ENCODE results near the gene KIF5A.

The KIF5A gene

DNA sequence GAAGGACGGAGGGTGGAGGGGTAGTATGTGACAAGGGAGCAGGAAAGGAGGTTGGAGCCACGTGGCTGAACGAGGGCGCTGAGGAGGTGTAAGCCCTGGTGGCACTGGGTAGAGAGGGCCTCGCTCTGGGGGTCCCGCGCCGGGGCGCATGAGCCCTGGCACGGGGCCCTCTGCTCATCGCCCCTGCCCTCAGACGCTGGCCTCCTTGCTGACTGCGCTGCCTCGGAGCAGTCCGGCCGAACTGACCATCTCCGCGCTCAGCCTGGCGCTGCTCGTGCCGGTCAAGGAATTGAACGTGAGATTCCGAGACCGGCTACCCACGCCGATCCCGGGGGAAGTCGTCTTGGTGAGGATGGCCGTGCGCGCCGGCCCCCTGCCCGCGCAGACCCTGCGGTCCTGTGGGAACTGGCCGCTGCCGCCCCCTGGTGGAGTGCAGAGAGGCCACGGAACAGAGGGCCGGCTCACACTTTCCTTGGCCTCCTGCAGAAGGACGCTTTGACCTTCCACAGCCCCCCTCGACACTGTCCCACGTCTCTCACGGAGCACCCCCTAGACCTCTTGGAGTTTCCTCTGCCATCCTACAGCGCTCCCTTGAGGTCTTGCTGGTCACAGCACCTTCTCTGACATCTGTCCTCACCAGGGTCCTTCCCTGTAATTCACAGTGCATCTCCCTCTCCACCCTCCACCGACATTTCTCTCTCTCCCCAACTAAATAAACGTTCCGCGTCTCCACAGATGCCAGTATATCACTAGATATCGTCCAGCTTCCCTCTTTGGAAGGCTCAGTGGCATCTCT, 71.9 kb downstream of the KIF5A start:
- CTCF ChIA-PET: interaction anchor here (0.7 to 8.6 kb wide), 27 partner anchors 9 to 161 kb away, joined by 3 to 121 read pairs (median 5); partner anchors contain the start of genes ARHGEF25, B4GALNT1, DTX3 and GLI1
- POLR2A ChIA-PET: no interaction called here

DNA sequence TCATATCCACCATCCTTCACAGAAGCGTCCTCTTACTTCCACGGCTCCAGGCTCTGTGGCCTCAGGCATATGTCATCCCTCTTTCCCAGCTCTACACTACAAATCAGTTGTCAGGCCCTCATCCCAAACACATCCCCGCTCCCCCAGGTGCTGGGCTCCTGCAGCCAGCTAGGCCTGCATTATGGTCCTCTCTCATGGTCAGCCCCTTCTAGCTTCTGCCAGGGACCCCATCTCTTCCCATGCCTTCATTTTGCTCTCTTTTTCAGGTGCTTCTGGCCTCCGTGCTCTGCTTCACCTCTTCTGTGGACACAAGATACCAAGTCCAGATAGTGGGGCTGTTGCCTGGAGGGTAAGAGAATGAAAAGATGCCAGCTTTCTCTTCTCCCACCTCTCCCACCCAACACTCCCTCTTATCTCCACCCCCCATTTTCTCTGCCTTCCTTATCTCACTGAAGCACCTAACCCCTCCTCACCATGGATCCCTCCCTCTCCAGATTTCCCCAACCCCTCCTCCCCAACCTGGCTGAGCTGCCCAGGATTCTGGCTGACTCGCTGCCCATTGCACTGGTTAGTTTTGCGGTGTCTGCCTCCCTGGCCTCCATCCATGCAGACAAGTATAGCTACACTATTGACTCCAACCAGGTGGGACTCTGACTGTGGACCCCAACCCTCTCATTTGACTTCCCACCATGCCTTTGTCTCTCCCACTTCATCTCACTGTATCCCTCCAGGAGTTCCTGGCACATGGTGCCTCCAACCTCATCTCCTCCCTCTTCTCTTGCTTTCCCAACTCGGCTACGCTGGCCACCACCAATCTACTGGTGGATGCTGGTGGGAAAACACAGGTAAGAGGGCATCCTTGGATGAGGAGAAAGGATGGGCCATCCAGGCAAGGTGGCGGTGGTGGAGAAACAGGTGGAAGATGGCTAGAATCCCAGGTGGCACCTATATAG, 72.7 kb downstream of the KIF5A start:
- POLR2A ChIA-PET: no interaction called here
- peaks cover 0 to 29% (median 20%) of the 10 kb centered on the region in 4 experiments for H3K4me1 ChIP-seq (ENCODE audit: control extremely low read depth in 1 of 4, control insufficient read depth in 4 of 4, insufficient read depth in 4 of 4, low read length in 3 of 4)
- no peak overlapping the region for H3K27ac ChIP-seq (ENCODE audit: insufficient read depth in 1 of 2, low read depth in 1 of 2, low read length in 2 of 2, poor library complexity in 1 of 2, severe bottlenecking in 2 of 2)
- peak overlapping the region in 1 of 7 experiments; percentile 67 for H3K4me3 ChIP-seq (ENCODE audit: control insufficient read depth in 1 of 7, extremely low read depth in 1 of 7, insufficient read depth in 4 of 7, low read depth in 2 of 7, low read length in 6 of 7)
- H3K9me3 ChIP-seq (ENCODE audit: control extremely low read depth in 1 of 5, control insufficient read depth in 4 of 5, insufficient read depth in 2 of 5, low read depth in 1 of 5, low read length in 4 of 5): no peaks in the 10 kb centered on the region
- WGBS (ENCODE audit: insufficient coverage): 85% methylated on average over 6 of the region's 9 CpGs
- DNase-seq: no peak
- CTCF ChIA-PET: interaction anchor here (0.7 to 8.6 kb wide), 19 partner anchors 8 to 164 kb away, joined by 3 to 121 read pairs (median 5); partner anchors contain the start of genes ARHGEF25, B4GALNT1, DTX3 and GLI1
- H3K36me3 ChIP-seq (ENCODE audit: control insufficient read depth in 4 of 4, insufficient read depth in 4 of 4, low read length in 3 of 4): no peaks in the 10 kb centered on the region
- H3K27me3 ChIP-seq (replicated peaks in 2 of 5; ENCODE audit: control insufficient read depth in 4 of 5, insufficient read depth in 5 of 5, low read length in 4 of 5): peaks cover 5 to 100% (median 50%) of the 10 kb centered on the region in 5 experiments

More for the DNA sequence above, 71.9 kb downstream of the KIF5A start:
- H3K9me3 ChIP-seq (ENCODE audit: control extremely low read depth in 1 of 5, control insufficient read depth in 4 of 5, insufficient read depth in 2 of 5, low read depth in 1 of 5, low read length in 4 of 5): no peaks in the 10 kb centered on the region
- WGBS (ENCODE audit: insufficient coverage): 2% methylated on average over 38 of the region's 49 CpGs
- peak; percentile 40 to 62 (median 56) for DNase-seq
- H3K27me3 ChIP-seq (replicated peaks in 2 of 5; ENCODE audit: control insufficient read depth in 4 of 5, insufficient read depth in 5 of 5, low read length in 4 of 5): peaks cover 5 to 99% (median 51%) of the 10 kb centered on the region in 5 experiments
- no peak overlapping the region for H3K27ac ChIP-seq (ENCODE audit: insufficient read depth in 1 of 2, low read depth in 1 of 2, low read length in 2 of 2, poor library complexity in 1 of 2, severe bottlenecking in 2 of 2)
- H3K4me3 ChIP-seq (ENCODE audit: control insufficient read depth in 1 of 7, extremely low read depth in 1 of 7, insufficient read depth in 4 of 7, low read depth in 2 of 7, low read length in 6 of 7): peak overlapping the region in 5 of 7 experiments; percentile 35 to 68 (median 61)
- H3K4me1 ChIP-seq (ENCODE audit: control extremely low read depth in 1 of 4, control insufficient read depth in 4 of 4, insufficient read depth in 4 of 4, low read length in 3 of 4): peaks cover 0 to 26% (median 19%) of the 10 kb centered on the region in 4 experiments
- H3K36me3 ChIP-seq (ENCODE audit: control insufficient read depth in 4 of 4, insufficient read depth in 4 of 4, low read length in 3 of 4): no peaks in the 10 kb centered on the region

DNA sequence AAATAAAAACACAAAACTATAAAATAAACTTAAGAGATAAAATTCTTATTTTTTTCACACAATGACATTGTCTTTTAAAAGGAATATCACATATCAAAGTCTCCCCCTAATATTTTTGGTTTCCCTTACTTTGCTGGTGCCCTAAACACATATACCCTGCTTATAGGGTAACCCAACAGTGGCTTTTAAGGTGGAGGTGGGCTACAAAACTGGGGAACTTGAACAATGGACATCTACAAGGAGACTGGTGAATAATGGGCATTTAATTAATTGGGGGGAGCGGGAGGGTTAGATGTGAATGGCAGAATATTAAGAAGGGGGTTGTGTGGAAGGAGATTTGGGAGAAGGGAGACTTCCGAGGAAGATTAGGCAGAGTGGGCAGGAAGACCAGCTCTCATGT, 73.5 kb downstream of the KIF5A start:
- no peak overlapping the region for H3K4me3 ChIP-seq (ENCODE audit: control insufficient read depth in 1 of 7, extremely low read depth in 1 of 7, insufficient read depth in 4 of 7, low read depth in 2 of 7, low read length in 6 of 7)
- H3K27me3 ChIP-seq (replicated peaks in 2 of 5; ENCODE audit: control insufficient read depth in 4 of 5, insufficient read depth in 5 of 5, low read length in 4 of 5): peaks cover 5 to 100% (median 53%) of the 10 kb centered on the region in 5 experiments
- no peak for DNase-seq
- H3K9me3 ChIP-seq (ENCODE audit: control extremely low read depth in 1 of 5, control insufficient read depth in 4 of 5, insufficient read depth in 2 of 5, low read depth in 1 of 5, low read length in 4 of 5): no peaks in the 10 kb centered on the region
- no peaks in the 10 kb centered on the region for H3K36me3 ChIP-seq (ENCODE audit: control insufficient read depth in 4 of 4, insufficient read depth in 4 of 4, low read length in 3 of 4)
- peaks cover 0 to 35% (median 26%) of the 10 kb centered on the region in 4 experiments for H3K4me1 ChIP-seq (ENCODE audit: control extremely low read depth in 1 of 4, control insufficient read depth in 4 of 4, insufficient read depth in 4 of 4, low read length in 3 of 4)
- 57% methylated on average over 2 of the region's 2 CpGs for WGBS (ENCODE audit: insufficient coverage)
- H3K27ac ChIP-seq (ENCODE audit: insufficient read depth in 1 of 2, low read depth in 1 of 2, low read length in 2 of 2, poor library complexity in 1 of 2, severe bottlenecking in 2 of 2): no peak overlapping the region
- ChIA-PET CTCF (interaction anchor here (0.8 to 8.6 kb wide), 6 partner anchors 9 to 56 kb away, joined by 3 to 121 read pairs (median 3); no protein-coding TSS in a partner anchor), POLR2A (no interaction called here)

DNA sequence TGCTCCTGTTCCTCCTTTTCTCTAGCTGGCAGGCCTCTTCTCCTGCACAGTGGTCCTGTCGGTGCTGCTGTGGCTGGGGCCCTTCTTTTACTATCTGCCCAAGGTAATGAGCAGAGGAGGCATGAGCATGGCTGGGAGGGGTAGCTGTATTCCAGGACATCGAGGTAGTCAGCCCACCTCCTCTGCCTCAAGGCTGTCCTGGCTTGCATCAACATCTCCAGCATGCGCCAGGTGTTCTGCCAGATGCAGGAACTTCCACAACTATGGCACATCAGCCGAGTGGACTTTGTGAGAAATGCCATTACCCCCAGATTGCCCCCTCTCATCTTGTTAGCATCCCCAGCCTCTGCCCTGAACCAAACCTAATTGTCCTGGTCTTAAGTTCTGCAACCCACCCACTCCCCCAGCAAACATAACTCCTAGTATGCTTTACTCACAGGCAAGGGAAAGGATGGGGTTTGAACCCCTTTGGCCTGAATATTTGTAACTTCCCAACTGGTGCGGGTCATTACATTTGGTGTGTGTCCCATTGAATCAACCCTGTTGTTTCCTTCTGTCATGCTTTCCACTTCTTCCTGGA, 74.1 kb downstream of the KIF5A start:
- DNase-seq: no peak
- Histone ChIP-seq H3K9me3 (ENCODE audit: control extremely low read depth in 1 of 5, control insufficient read depth in 4 of 5, insufficient read depth in 2 of 5, low read depth in 1 of 5, low read length in 4 of 5) (peaks cover 0 to 4% (median 0%) of the 10 kb centered on the region in 5 experiments), H3K4me3 (ENCODE audit: control insufficient read depth in 1 of 7, extremely low read depth in 1 of 7, insufficient read depth in 4 of 7, low read depth in 2 of 7, low read length in 6 of 7) (no peak overlapping the region), H3K36me3 (ENCODE audit: control insufficient read depth in 4 of 4, insufficient read depth in 4 of 4, low read length in 3 of 4) (no peaks in the 10 kb centered on the region), H3K27ac (ENCODE audit: insufficient read depth in 1 of 2, low read depth in 1 of 2, low read length in 2 of 2, poor library complexity in 1 of 2, severe bottlenecking in 2 of 2) (no peak overlapping the region), H3K4me1 (ENCODE audit: control extremely low read depth in 1 of 4, control insufficient read depth in 4 of 4, insufficient read depth in 4 of 4, low read length in 3 of 4) (peaks cover 0 to 35% (median 26%) of the 10 kb centered on the region in 4 experiments), H3K27me3 (replicated peaks in 2 of 5; ENCODE audit: control insufficient read depth in 4 of 5, insufficient read depth in 5 of 5, low read length in 4 of 5) (peaks cover 5 to 100% (median 55%) of the 10 kb centered on the region in 5 experiments)
- CTCF ChIA-PET: interaction anchor here (0.8 to 8.6 kb wide), 5 partner anchors 9 to 55 kb away, joined by 3 to 121 read pairs (median 3); no protein-coding TSS in a partner anchor
- WGBS (ENCODE audit: insufficient coverage): 66% methylated on average over 3 of the region's 5 CpGs
- POLR2A ChIA-PET: no interaction called here

DNA sequence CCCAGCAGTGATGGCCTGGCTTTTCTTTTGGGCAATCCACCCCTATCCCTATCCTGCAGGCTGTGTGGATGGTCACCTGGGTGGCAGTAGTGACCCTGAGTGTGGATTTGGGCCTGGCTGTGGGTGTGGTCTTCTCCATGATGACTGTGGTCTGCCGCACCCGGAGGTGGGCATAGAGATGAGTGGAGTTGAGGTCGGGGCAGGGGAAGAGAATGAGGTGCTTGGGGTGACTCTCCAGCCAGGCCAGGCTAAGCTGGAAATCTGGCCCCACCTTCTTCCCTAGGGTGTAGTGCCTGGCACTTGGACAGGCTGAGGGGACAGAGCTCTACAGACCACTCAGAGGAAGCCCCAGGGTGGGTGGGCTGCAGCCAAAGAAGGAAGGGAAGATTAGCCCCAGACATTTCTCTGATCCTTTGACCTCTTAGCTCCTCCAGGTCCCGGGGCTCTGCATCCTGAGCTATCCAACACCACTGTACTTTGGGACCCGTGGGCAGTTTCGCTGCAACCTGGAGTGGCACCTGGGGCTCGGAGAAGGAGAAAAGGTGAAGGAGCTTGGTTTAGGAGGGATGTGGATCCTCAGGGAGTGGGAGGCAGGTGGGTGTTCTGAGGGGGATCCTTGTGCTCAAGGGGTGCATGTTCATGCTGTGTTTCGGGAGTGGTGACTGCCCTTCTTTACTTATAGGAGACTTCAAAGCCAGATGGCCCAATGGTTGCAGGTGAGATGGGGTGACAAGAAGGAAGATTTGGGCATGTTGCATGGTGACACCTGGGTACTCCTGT, 74.8 kb downstream of the KIF5A start:
- Histone ChIP-seq H3K36me3 (ENCODE audit: control insufficient read depth in 4 of 4, insufficient read depth in 4 of 4, low read length in 3 of 4) (no peaks in the 10 kb centered on the region), H3K9me3 (ENCODE audit: control extremely low read depth in 1 of 5, control insufficient read depth in 4 of 5, insufficient read depth in 2 of 5, low read depth in 1 of 5, low read length in 4 of 5) (peaks cover 0 to 4% (median 0%) of the 10 kb centered on the region in 5 experiments), H3K4me1 (ENCODE audit: control extremely low read depth in 1 of 4, control insufficient read depth in 4 of 4, insufficient read depth in 4 of 4, low read length in 3 of 4) (peaks cover 0 to 30% (median 23%) of the 10 kb centered on the region in 4 experiments), H3K4me3 (ENCODE audit: control insufficient read depth in 1 of 7, extremely low read depth in 1 of 7, insufficient read depth in 4 of 7, low read depth in 2 of 7, low read length in 6 of 7) (no peak overlapping the region), H3K27me3 (replicated peaks in 2 of 5; ENCODE audit: control insufficient read depth in 4 of 5, insufficient read depth in 5 of 5, low read length in 4 of 5) (peaks cover 5 to 100% (median 55%) of the 10 kb centered on the region in 5 experiments), H3K27ac (ENCODE audit: insufficient read depth in 1 of 2, low read depth in 1 of 2, low read length in 2 of 2, poor library complexity in 1 of 2, severe bottlenecking in 2 of 2) (no peak overlapping the region)
- no peak for DNase-seq
- CTCF ChIA-PET: interaction anchor here (1.0 to 8.6 kb wide), 9 partner anchors 10 to 108 kb away, joined by 3 to 121 read pairs (median 4); no protein-coding TSS in a partner anchor
- WGBS (ENCODE audit: insufficient coverage): 92% methylated on average over 2 of the region's 8 CpGs
- POLR2A ChIA-PET: no interaction called here

All from common myeloid progenitor, CD34-positive (primary cell).